Skin epidermis (tissue), 12 donors: ENCODE results near the gene KCNK3.
A peak's percentile ranks its signal among the peaks of the same experiment; 100 is the strongest.
"Not testable (repeated sequence)": the region's sequence is repeated elsewhere in the genome, so short reads cannot be mapped to it uniquely, and the experiment has no call there.

Experiments
- H3K27ac ChIP-seq, 21 experiments: fragments of 200-600 bp; sonication (generic) in 11 of 21; one replicate each; pipeline ENCODE4 v1.5.0; 2020; ENCODE audit warnings: mild to moderate bottlenecking in 3 of 21, inconsistent platforms in 2 of 21, moderate library complexity in 2 of 21
- H3K4me3 ChIP-seq, 7 experiments: fragments of 200-600 bp; sonication (generic) in 2 of 7; one replicate each; pipeline ENCODE4 v1.5.0; 2020; ENCODE audit warnings: inconsistent platforms in 2 of 7, mild to moderate bottlenecking in 2 of 7, moderate library complexity in 1 of 7

Gene KCNK3

GRCh38 chr2:26692279-26692896 is at the start of gene KCNK3:
TSS of gene KCNK3 (plus strand) at chr2:26692722. CDS start at chr2:26692876, 154 bp downstream.
- no peak within 1 kb of the TSS for H3K27ac ChIP-seq
- peak within 1 kb of the TSS in 4 of 7 experiments; percentile 10 to 26 (median 14) for H3K4me3 ChIP-seq

GRCh38 chr2:26644188-26644835 is 48.2 kb upstream of the KCNK3 start:
- Histone ChIP-seq H3K27ac (no peak overlapping the region), H3K4me3 (no peak overlapping the region)

GRCh38 chr2:26645762-26646161 is 46.8 kb upstream of the KCNK3 start:
- H3K27ac ChIP-seq, result no peak overlapping the region
- no peak overlapping the region for H3K4me3 ChIP-seq

GRCh38 chr2:26646986-26647672 is 45.4 kb upstream of the KCNK3 start:
- Histone ChIP-seq H3K4me3 (no peak overlapping the region), H3K27ac (no peak overlapping the region)

- H3K4me3 ChIP-seq, result no peak overlapping the region
Measured at GRCh38 chr2:26647981-26648380, 44.5 kb upstream of the KCNK3 start.

GRCh38 chr2:26648516-26648915 is 44.0 kb upstream of the KCNK3 start:
- no peak overlapping the region for H3K4me3 ChIP-seq
- H3K27ac ChIP-seq, result no peak overlapping the region

More at GRCh38 chr2:26647981-26648380, 44.5 kb upstream of the KCNK3 start:
- H3K27ac ChIP-seq, result no peak overlapping the region

- Histone ChIP-seq H3K27ac (no peak overlapping the region), H3K4me3 (no peak overlapping the region)
Measured at GRCh38 chr2:26649322-26649721, 43.2 kb upstream of the KCNK3 start.

GRCh38 chr2:26649992-26650712 is 42.4 kb upstream of the KCNK3 start:
- Histone ChIP-seq H3K4me3 (no peak overlapping the region), H3K27ac (no peak overlapping the region)

GRCh38 chr2:26650713-26651469 is 41.6 kb upstream of the KCNK3 start:
- Histone ChIP-seq H3K27ac (peak overlapping the region in 2 of 21 experiments; percentile 13 to 59), H3K4me3 (no peak overlapping the region)

- H3K4me3 ChIP-seq, result no peak overlapping the region
- H3K27ac ChIP-seq, result peak overlapping the region in 4 of 21 experiments; percentile 10 to 65 (median 36)
Measured at GRCh38 chr2:26651470-26651771, 41.1 kb upstream of the KCNK3 start.

- Histone ChIP-seq H3K27ac (peak overlapping the region in 5 of 21 experiments; percentile 10 to 65 (median 33)), H3K4me3 (no peak overlapping the region)
Measured at GRCh38 chr2:26651799-26652198, 40.7 kb upstream of the KCNK3 start.

- Histone ChIP-seq H3K4me3 (no peak overlapping the region), H3K27ac (peak overlapping the region in 7 of 21 experiments; percentile 7 to 69 (median 21))
Measured at GRCh38 chr2:26652361-26653041, 40.0 kb upstream of the KCNK3 start.

- no peak overlapping the region for H3K4me3 ChIP-seq
- H3K27ac ChIP-seq, result peak overlapping the region in 3 of 21 experiments; percentile 7 to 69 (median 58)
Measured at GRCh38 chr2:26653207-26654060, 39.1 kb upstream of the KCNK3 start.

GRCh38 chr2:26654061-26654340 is 38.5 kb upstream of the KCNK3 start:
- Histone ChIP-seq H3K27ac (no peak overlapping the region), H3K4me3 (no peak overlapping the region)

- not testable (repeated sequence) for H3K27ac ChIP-seq, H3K4me3 ChIP-seq
Measured at GRCh38 chr2:26655120-26655519, 37.4 kb upstream of the KCNK3 start.

GRCh38 chr2:26655611-26656195 is 36.8 kb upstream of the KCNK3 start:
- H3K27ac ChIP-seq, result no peak overlapping the region
- H3K4me3 ChIP-seq, result no peak overlapping the region

GRCh38 chr2:26657265-26657664 is 35.3 kb upstream of the KCNK3 start:
- no peak overlapping the region for H3K27ac ChIP-seq
- H3K4me3 ChIP-seq, result no peak overlapping the region

- H3K4me3 ChIP-seq, result no peak overlapping the region
- H3K27ac ChIP-seq, result no peak overlapping the region
Measured at GRCh38 chr2:26658691-26659346, 33.7 kb upstream of the KCNK3 start.
